ENCODE measurements around the gene MVK.

DNA sequence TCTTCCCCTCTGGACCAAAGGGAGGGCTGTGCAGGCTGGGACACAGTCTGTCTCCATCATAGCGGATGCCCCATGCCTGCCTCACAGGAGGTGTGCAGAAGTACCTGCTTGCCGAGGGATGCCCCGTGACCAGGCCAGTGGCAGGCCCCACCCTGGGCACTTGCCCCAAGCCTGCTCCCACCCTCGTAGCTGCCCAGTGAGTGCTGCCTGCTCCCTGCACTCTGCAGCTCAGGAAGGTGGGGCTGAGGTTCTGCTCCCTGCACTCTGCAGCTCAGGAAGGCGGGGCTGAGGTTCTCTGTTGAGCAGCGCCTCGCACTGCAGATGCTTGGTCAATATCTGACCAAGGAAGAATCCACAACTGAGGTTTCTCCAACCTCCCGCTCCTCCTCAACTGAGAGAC lies 7.2 kb upstream of the MVK start:
- TF ChIP-seq, protein P1, sequence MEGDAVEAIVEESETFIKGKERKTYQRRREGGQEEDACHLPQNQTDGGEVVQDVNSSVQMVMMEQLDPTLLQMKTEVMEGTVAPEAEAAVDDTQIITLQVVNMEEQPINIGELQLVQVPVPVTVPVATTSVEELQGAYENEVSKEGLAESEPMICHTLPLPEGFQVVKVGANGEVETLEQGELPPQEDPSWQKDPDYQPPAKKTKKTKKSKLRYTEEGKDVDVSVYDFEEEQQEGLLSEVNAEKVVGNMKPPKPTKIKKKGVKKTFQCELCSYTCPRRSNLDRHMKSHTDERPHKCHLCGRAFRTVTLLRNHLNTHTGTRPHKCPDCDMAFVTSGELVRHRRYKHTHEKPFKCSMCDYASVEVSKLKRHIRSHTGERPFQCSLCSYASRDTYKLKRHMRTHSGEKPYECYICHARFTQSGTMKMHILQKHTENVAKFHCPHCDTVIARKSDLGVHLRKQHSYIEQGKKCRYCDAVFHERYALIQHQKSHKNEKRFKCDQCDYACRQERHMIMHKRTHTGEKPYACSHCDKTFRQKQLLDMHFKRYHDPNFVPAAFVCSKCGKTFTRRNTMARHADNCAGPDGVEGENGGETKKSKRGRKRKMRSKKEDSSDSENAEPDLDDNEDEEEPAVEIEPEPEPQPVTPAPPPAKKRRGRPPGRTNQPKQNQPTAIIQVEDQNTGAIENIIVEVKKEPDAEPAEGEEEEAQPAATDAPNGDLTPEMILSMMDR (IDR thresholded peaks at IDR 0.05): no peak
- TF ChIP-seq POLR2A (IDR thresholded peaks at IDR 0.05): no peak

Measured in body of pancreas (tissue), 4 donors.